NCI-H524 treated with DMSO at 0.1 percent for 48 hours (cell line): ENCODE results near the gene CBFA2T3.

Experiments
- DNase-seq: peaks from one replicate; lab custom pipeline; 2025; lab: John Stamatoyannopoulos, UW

CBFA2T3 gene

DNA sequence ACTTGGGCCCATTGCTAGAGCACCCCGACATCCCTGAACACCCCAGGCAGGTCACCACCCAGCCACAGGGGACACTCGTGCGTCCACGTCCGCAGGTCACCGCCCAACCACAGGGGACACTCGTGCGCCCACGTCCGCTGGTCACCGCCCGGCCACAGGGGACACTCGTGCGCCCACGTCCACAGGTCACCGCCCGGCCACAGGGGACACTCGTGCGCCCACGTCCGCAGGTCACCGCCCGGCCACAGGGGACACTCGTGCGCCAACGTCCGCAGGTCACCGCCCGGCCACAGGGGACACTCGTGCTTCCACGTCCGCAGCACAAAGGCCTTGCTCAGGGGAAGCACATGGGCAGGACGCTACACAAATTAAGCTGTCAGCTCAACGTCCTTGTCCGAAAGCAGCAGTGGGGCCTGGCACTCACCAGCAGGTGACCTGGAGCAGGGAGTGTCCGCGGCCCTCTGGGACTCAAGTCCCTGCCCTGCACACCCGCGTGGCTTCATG, 137.9 kb downstream of the CBFA2T3 start:
- DNase-seq, result no peak

DNA sequence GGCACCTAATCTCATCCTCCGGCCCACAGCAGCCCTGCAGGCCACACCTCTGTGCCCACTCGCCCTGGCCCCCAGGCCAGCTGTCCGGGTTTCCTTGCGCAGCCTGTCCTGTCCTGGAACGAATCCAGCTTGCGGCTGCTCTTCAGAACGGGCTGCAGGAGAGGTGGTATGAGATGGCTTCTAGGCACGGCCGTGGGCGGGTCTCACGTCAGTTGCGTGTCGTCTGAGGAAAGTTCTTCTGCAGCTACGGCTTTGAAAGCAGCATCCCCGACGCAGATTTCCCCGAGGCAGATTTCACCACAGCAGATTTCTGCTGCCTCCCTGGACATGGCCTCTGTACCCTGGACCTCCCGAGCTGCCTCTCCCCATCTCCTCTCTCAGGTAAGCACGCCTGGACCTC, 138.4 kb downstream of the CBFA2T3 start:
- no peak for DNase-seq

DNA sequence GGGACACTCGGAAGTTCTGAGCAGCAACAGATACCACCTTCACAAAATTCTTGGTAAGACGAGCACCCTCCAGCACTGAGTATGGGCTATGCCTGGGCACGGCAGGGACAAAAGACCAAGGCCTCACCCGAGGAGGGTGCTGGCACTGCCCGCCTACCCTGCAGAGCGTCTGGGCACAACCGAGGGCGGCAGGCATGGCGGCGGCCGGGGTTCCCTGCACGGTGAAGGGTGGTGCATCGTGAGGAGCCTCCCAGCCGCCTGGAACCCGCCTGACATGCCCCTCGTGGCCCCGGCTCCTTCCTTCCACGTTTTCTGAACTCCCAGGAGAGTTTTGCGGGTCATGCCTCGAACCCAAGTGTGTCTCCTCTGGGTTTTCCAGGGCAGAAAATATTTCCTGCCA, 139.2 kb downstream of the CBFA2T3 start:
- no peak for DNase-seq

DNA sequence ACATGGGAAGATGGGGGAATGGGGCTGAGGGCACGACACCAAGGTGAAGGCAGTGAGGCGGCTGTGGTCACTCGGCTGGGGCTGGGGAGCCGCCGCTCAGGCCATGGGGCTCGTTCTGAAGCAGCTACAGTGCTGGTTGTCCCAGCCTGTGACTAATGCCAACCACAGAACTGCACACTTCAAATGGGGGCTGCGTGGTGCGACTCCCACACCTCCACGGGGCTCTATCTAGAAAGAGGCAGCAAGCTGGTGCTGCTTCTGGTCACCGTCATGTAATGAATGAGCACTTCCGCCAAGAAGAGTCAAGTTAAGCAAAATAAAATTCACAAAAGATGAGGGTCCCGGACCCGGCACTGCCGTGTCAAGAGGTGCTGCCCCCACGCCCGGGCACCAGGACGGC, 140.2 kb downstream of the CBFA2T3 start:
- DNase-seq, result no peak

DNA sequence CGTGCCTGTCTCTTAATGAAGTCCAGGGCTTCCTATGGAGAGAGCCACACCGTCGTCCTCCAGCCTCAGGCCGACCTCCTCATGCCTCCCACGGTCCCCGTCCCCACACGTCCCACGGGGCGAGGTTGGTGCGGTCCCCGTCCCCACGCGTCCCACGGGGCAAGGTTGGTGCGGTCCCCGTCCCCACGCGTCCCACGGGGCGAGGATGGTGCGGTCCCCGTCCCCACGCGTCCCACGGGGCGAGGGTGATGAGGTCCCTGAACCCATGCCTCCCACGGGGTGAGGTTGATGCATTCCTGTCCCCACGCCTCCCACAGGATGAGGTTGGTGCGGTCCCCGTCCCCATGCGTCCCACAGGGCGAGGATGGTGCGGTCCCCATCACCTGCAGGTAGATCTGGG, 141.2 kb downstream of the CBFA2T3 start:
- no peak for DNase-seq

DNA sequence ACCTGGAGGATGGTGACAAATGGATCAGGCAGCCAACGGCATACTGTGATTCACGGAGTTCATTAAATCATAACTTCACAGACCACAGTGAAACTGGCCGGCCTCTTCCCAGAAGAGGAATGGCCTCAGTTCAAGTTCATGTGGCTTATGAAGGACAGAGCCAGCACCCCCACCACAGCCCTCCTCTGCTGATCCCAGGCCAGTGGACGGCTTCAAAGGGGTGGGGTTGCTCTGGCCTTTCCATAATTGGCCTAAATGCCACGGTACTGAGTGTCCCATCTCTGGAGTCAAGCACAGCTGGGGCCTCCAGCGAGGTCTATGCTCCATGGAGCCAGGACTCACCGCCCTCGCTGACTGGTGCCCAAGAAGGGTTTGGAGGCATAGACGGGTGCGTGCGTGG, 141.6 kb downstream of the CBFA2T3 start:
- no peak for DNase-seq

DNA sequence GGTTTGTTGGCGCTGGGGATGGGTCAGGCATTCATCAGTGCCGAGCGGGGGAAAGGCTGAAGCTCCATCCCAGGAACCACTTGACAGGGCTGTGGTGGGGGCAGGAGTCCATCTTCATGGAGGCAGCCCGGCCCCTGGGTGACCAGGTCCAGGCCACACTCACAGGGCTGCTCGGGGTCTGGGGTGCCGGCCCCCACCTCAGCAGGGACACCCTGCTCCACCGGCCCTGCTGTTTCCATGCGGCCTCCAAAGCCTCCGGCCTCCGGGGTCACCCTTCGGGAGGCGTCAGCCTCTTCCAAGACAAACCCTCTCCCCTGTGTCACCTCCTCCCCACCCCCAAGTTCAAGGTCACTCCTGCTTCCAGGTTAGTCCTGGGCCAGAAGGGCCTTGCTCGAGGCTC, 142.3 kb downstream of the CBFA2T3 start:
- no peak for DNase-seq

DNA sequence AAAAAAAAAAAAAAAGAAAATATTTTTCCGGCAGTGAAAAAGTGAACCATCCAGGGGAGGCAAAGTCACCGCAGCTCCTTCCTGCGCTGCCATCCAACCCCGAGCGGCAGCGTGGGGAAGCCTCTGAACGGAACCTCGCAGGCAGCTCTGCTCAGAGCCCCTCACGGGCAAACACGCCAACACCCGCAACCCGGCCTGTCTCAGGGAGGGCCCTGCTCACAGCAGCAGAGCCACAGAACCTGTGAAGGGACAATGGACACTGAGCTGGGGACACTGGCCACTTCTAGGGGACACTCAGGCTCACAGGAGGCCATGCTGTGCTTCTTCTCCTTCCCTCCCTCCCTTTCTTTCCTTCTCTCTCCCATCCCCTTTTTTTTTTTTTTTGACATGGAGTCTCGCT, 143.9 kb downstream of the CBFA2T3 start:
- no peak for DNase-seq

DNA sequence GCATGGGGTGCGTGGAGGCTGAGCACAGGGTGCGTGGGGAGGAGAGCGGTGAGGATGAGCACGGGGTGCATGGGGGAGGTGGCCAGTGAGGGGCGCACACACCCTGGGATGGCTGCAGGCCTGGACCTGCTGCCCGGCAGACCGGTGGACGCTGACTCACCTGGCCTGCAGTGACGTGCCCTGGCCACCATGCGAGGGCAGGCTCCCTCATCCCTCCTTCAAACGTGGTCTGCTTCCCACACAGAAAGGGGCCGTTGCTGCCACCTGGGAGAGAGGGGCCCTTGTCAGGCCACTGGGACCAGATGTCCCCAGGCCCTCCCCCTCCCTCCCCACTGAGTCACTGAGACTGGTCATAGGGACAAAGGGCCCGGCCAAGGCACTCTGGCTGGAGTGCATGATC, 145.2 kb downstream of the CBFA2T3 start:
- DNase-seq, result no peak

DNA sequence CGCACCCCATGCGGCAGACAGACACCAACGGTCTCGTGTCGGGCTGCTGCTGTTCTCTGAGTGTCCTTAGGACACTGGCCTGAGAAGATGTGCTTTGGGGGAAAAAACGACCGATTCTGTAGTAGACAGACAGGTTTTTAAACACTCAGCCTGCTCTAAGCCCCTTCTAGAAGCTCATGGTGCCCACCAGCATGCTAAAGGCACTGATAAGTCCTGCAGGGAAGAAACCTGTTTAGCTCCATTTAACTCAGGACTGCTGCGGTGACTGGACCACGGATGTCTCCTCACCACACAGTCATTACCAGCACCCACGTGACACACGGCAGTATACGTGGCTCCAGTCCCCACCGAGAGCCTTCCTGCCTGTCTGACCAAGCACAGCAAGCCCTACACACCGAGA, 146.2 kb downstream of the CBFA2T3 start:
- no peak for DNase-seq

DNA sequence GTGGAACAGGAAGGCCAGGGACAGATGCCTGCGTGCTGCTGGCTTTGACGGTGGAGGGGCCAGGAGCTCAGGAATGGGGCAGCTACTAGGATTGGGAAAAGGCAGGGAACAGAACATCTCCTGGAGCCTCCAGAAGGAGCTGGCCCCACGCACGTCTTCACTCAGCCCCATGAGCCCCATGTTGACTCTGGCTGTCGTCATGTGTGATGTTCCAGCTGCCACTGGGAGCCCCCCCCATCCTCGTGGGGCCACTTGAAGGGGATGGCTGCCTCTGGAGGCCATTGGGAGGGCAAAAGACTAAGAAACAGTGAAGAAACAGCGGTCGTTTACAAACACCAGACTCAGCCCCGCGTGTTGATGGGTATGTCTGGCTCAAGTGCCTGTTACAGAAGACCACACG, 146.7 kb downstream of the CBFA2T3 start:
- no peak for DNase-seq

DNA sequence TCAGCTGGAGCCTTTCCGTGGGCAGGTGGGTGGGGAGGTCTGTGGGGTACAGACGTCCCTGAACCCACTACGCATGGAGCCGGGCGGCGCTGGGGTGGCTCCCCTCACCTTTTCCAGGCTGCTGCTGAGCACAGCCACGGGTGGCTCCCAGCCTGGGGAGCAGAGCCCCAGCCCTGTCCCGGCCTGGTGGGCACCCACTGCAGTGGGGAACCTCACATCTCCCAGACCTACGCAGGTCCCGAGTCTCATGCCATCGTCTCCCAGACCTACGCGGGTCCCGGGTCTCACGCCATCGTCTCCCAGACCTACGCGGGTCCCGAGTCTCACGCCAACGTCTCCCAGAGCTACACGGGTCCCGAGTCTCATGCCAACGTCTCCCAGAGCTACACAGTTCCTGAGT, 148.3 kb downstream of the CBFA2T3 start:
- DNase-seq, result no peak

DNA sequence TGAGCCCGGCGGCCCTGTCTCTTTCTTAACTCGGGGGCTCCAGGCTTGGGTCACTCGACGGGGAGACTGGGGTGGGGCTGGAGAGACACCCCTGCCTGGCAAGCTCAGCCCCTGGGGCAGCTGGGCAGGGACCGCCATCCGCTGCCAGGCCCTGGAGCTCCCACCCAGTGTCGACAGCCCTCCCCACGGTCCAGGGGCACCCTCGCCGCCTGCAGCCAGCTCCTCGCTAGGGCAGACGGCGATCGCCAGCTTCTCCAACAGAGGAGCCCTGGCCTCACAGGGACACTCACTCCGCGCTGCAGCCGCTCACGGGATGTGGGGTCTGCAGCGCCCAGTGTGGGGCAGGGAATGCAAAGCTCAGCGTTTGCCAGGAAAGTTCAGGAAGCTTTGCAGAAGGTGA, 149.3 kb downstream of the CBFA2T3 start:
- no peak for DNase-seq

DNA sequence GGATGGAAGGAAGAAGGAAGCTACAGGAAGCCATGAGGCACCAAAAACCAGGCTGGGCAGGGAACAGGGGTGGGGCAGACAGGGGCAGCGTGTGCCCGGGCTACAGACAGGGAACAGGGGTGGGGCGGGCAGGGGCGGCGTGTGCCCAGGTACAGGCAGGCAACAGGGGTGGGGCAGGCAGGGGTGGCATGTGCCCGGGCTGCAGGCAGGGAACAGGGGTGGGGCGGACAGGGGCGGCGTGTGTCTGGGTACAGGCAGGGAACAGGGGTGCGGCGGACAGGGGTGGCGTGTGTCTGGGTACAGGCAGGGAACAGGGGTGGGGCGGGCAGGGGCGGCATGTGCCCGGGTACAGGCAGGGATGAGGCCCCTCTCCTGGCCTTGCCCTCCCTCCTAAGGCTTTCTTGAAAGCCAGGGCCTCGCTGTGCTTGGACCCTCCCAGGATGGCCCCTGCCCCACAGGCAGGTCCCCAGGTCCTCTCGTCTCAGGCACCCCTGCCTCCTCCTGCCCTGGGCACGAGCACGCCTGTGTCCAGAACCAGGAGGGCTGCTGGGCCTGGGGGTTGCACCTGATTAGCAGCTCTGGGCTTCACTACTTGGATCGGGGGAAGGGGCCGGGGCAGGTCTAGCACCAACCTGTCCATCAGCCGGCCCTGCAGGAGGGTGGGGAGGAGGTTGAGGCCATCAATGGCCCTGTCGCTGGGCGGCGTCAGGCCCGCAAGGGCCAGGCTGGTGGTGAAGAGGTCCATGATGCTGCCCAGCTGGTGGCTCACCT, 150.8 kb downstream of the CBFA2T3 start:
- DNase-seq, result no peak

DNA sequence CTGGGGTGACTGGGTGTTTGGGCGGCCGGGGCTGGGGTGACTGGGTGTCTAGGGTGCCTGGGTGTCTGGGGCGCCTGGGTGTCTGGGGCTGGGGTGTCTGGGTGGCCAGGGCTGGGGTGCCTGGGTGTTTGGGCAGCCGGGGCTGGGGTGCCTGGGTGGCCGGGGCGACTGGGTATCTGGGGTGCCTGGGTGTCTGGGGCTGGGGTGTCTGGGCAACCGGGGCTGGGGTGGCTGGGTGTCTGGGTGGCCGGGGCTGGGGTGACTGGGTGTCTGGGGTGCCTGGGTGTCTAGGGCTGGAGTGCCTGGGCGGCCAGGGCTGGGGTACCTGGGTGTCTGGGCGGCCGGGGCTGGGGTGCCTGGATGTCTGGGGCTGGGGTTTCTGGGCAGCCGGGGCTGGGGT, 151.9 kb downstream of the CBFA2T3 start:
- no peak for DNase-seq
